Smooth muscle cell (in vitro differentiated cells): ENCODE measurements around the gene MLLT6. TPM values are rescaled to one million over a fixed set of nuclear protein-coding genes. Genes with fewer than 3 reads are reported as not detected.

Experiments
- DNase-seq: peaks from one replicate; lab custom pipeline; 2025; ENCODE audit not compliant: unreplicated experiment; lab: John Stamatoyannopoulos, UW
- H2AFZ ChIP-seq: fragments of 200-600 bp; sonication (generic); 2 replicates; pipeline ENCODE4 v1.6.0; 2016; ENCODE audit warnings: antibody characterized with exemption, low read depth, mild to moderate bottlenecking
- H3F3A ChIP-seq: fragments of 200-600 bp; sonication (generic); 2 replicates; pipeline ENCODE4 v1.6.0; 2017; ENCODE audit warnings: antibody characterized with exemption, low read depth
- H3K27ac ChIP-seq: fragments of 200-600 bp; sonication (generic); 2 replicates; pipeline ENCODE4 v1.5.1; 2016; ENCODE audit warnings: low read depth, mild to moderate bottlenecking
- H3K27me3 ChIP-seq: fragments of 200-600 bp; sonication (generic); 2 replicates; pipeline ENCODE4 v1.6.1; 2016; ENCODE audit warnings: low read depth, mild to moderate bottlenecking
- H3K36me3 ChIP-seq: fragments of 200-600 bp; sonication (generic); 2 replicates; pipeline ENCODE4 v1.5.1; 2016; ENCODE audit warnings: low read depth
- H3K4me1 ChIP-seq: fragments of 200-600 bp; sonication (generic); 2 replicates; pipeline ENCODE4 v1.5.1; 2016; ENCODE audit warnings: low read depth
- H3K4me2 ChIP-seq: fragments of 200-600 bp; sonication (generic); 2 replicates; pipeline ENCODE4 v1.6.0; 2016; ENCODE audit warnings: mild to moderate bottlenecking
- H3K4me3 ChIP-seq: fragments of 200-600 bp; sonication (generic); 2 replicates; pipeline ENCODE4 v1.5.1; 2016; ENCODE audit warnings: mild to moderate bottlenecking
- H3K79me2 ChIP-seq: fragments of 200-600 bp; sonication (generic); 2 replicates; pipeline ENCODE4 v1.6.0; 2016; ENCODE audit warnings: low read depth, mild to moderate bottlenecking
- H3K9ac ChIP-seq: fragments of 200-600 bp; sonication (generic); 2 replicates; pipeline ENCODE4 v1.6.0; 2016; ENCODE audit warnings: low read depth
- H3K9me3 ChIP-seq: fragments of 200-600 bp; sonication (generic); replicated peaks from 2 replicates; pipeline ENCODE4 v1.5.1; 2016; ENCODE audit warnings: low read depth
- H4K20me1 ChIP-seq: fragments of 200-600 bp; sonication (generic); 2 replicates; pipeline ENCODE4 v1.6.0; 2016; ENCODE audit warnings: low read depth
- WGBS: methylation state at CpG from one replicate; pipeline ENCODE4 v1.1.7; 2016; ENCODE audit warnings: low lambda C conversion rate; 5-methylcytosine and 5-hydroxymethylcytosine counted together
- polyA plus RNA-seq: library from polyadenylated mRNA; unstranded; fragments of >200 nt; fragmentation: Nextera tagmentation; extraction: Ambion mirVana; gene quantifications from 2 replicates; pipeline ENCODE4 v1.2.1, GENCODE V29; 2016
- total RNA-seq: library from RNA; depleted of rRNA; stranded (reverse); fragments of >200 nt; gene quantifications from 2 replicates; pipeline ENCODE4 v1.2.3, GENCODE V29; 2014
- TF ChIP-seq, protein P1 (sequence below): fragments of 200-600 bp; sonication (generic); IDR thresholded peaks from 2 replicates; pipeline ENCODE4 v1.5.1; 2017; ENCODE audit warnings: borderline replicate concordance, mild to moderate bottlenecking, antibody characterized with exemption; ENCODE audit not compliant: insufficient read depth, poor library complexity, severe bottlenecking

Gene MLLT6
- total and polyA plus RNA-seq, 2 experiments from 2014 or later, result 4.6 to 11.2 TPM

DNA sequence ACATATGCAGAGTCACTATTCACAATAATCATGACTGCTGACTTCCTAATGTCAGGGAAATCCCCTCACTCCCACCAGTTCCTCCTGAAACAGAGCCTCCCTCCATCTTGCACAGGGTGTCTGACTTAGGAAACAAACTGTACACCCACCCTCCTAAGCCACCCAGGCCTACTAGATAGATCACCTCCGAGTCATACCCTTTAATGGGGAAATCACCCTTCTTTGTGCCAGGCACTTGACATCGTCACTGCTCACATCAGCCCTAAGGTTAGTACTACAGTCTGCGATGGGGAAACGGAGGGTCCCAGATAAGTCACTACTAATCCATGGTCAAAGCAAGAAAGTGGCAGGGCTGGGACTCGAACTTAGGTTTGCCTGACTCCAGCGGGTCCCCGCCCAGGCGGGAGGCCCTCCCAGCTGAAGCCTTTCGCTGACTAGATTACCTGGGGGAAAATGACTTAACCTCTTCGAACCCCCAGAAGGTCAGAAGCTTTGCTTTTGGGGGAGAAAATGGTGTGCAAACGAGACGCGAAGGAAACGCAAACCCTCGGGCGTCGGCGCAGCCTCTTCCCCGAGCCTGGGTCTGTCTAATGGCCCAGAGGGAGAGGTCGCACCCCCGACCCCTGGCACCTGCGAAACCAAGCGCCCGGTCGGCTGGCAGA lies 3.4 kb upstream of the MLLT6 start:
- TF ChIP-seq, protein P1, sequence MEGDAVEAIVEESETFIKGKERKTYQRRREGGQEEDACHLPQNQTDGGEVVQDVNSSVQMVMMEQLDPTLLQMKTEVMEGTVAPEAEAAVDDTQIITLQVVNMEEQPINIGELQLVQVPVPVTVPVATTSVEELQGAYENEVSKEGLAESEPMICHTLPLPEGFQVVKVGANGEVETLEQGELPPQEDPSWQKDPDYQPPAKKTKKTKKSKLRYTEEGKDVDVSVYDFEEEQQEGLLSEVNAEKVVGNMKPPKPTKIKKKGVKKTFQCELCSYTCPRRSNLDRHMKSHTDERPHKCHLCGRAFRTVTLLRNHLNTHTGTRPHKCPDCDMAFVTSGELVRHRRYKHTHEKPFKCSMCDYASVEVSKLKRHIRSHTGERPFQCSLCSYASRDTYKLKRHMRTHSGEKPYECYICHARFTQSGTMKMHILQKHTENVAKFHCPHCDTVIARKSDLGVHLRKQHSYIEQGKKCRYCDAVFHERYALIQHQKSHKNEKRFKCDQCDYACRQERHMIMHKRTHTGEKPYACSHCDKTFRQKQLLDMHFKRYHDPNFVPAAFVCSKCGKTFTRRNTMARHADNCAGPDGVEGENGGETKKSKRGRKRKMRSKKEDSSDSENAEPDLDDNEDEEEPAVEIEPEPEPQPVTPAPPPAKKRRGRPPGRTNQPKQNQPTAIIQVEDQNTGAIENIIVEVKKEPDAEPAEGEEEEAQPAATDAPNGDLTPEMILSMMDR, result no peak
- Histone ChIP-seq H3K36me3 (no peaks in the 10 kb centered on the region), H3K79me2 (no peaks in the 10 kb centered on the region), H3K4me1 (peaks cover 12% of the 10 kb centered on the region), H3K9ac (peak overlapping the region; percentile 84), H3K9me3 (no peaks in the 10 kb centered on the region), H3K27me3 (no peaks in the 10 kb centered on the region), H3F3A (peaks cover 13% of the 10 kb centered on the region), H3K27ac (peak overlapping the region; percentile 80), H2AFZ (peak overlapping the region; percentile 80), H3K4me2 (peak overlapping the region; percentile 91), H3K4me3 (peak overlapping the region; percentile 98), H4K20me1 (peaks cover 6% of the 10 kb centered on the region)
- peak; percentile 45 for DNase-seq
- 6% methylated on average over 25 of the region's 25 CpGs for WGBS

DNA sequence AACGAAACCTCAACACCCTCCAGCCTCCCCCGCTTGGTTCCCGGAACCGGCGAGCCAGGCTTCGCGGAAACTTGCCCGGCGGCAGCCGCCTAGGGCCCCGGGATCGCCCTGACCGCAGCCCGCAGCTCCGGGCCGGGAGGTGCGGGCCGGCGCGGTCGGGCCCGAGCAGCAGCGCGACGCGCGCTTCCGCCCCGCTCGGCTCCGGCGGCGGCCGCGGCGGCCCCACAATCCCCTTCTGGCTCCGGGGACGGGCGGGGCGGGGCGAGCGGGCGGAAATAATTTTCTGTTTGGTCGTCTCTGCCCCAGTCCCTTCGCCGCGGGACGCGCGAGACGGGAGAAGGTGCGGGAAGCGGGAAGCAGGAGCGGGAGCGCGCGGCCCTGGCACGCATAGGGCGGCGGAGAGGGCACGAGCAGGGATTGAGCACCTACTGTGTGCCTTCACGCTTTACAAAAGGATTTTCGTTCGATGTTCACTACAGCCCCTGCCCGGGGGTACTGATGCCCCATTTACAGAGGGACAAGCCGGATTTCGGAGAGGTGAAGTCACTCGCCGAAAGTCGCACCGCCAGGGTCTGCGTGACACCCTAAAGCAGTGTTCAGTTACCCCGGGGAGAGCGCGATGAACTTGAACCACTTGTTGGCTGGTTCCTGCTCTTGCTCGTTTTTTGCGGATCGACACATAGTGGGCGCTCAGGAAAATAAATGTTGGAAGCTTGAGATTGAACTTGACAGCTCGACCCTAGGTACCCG lies 2.7 kb upstream of the MLLT6 start:
- 1% methylated on average over 38 of the region's 81 CpGs for WGBS
- H3K4me2 ChIP-seq, result peak overlapping the region; percentile 91
- peak overlapping the region; percentile 84 for H3K9ac ChIP-seq
- H3K79me2 ChIP-seq, result no peaks in the 10 kb centered on the region
- TF ChIP-seq, protein P1, result no peak
- peaks cover 13% of the 10 kb centered on the region for H3F3A ChIP-seq
- no peaks in the 10 kb centered on the region for H3K27me3 ChIP-seq
- H4K20me1 ChIP-seq, result peaks cover 13% of the 10 kb centered on the region
- H3K27ac ChIP-seq, result peak overlapping the region; percentile 80
- DNase-seq, result peak; percentile 70
- H3K36me3 ChIP-seq, result no peaks in the 10 kb centered on the region
- peak overlapping the region; percentile 98 for H3K4me3 ChIP-seq
- peaks cover 12% of the 10 kb centered on the region for H3K4me1 ChIP-seq
- H2AFZ ChIP-seq, result peak overlapping the region; percentile 80
- H3K9me3 ChIP-seq, result no peaks in the 10 kb centered on the region

GRCh38 chr17:38702916-38703741 lies 1.9 kb upstream of the MLLT6 start:
- Histone ChIP-seq H3K9me3 (no peaks in the 10 kb centered on the region), H3F3A (peaks cover 13% of the 10 kb centered on the region), H3K27ac (peak overlapping the region; percentile 15), H3K9ac (peak overlapping the region; percentile 90), H3K79me2 (no peaks in the 10 kb centered on the region), H2AFZ (peak overlapping the region; percentile 99), H3K36me3 (no peaks in the 10 kb centered on the region), H3K4me1 (peaks cover 12% of the 10 kb centered on the region), H3K27me3 (no peaks in the 10 kb centered on the region), H3K4me2 (peak overlapping the region; percentile 91), H4K20me1 (peaks cover 19% of the 10 kb centered on the region), H3K4me3 (peak overlapping the region; percentile 98)
- DNase-seq, result no peak
- WGBS, result 2% methylated on average over 55 of the region's 55 CpGs
- TF ChIP-seq, protein P1, result no peak
